ENCODE measurements around the gene COL23A1. TPM values are rescaled to one million over a fixed set of nuclear protein-coding genes. Genes with fewer than 3 reads are reported as not detected.

Gene COL23A1
- total RNA-seq, 1 donor from 2014 or later: 75.2 TPM

- H3K27ac Mint-ChIP-seq (ENCODE audit: unreplicated experiment): no peak overlapping the region
- H3K4me3 Mint-ChIP-seq (ENCODE audit: unreplicated experiment): no peak overlapping the region
- no peaks in the 10 kb centered on the region for H3K36me3 Mint-ChIP-seq (ENCODE audit: low read depth, unreplicated experiment)
- TF ChIP-seq CTCF (IDR thresholded peaks at IDR 0.05; ENCODE audit: unreplicated experiment): no peak
- H3K9me3 Mint-ChIP-seq (ENCODE audit: unreplicated experiment): no peaks in the 10 kb centered on the region
- peaks cover 16% of the 10 kb centered on the region for H3K27me3 Mint-ChIP-seq (ENCODE audit: unreplicated experiment)
- peaks cover 15% of the 10 kb centered on the region for H3K4me1 Mint-ChIP-seq (ENCODE audit: unreplicated experiment)
- no peak for DNase-seq (ENCODE audit: low spot score)
Measured at GRCh38 chr5:178380086-178380485, 210.1 kb downstream of the COL23A1 start.

GRCh38 chr5:178378527-178379484, 211.4 kb downstream of the COL23A1 start:
- Mint-ChIP-seq H3K27ac (ENCODE audit: unreplicated experiment) (peak overlapping the region; percentile 21), H3K36me3 (ENCODE audit: low read depth, unreplicated experiment) (no peaks in the 10 kb centered on the region), H3K4me3 (ENCODE audit: unreplicated experiment) (no peak overlapping the region), H3K27me3 (ENCODE audit: unreplicated experiment) (peaks cover 16% of the 10 kb centered on the region), H3K4me1 (ENCODE audit: unreplicated experiment) (peaks cover 15% of the 10 kb centered on the region), H3K9me3 (ENCODE audit: unreplicated experiment) (no peaks in the 10 kb centered on the region)
- no peak for DNase-seq (ENCODE audit: low spot score)
- TF ChIP-seq CTCF (IDR thresholded peaks at IDR 0.05; ENCODE audit: unreplicated experiment): no peak

- Mint-ChIP-seq H3K4me1 (ENCODE audit: unreplicated experiment) (peaks cover 17% of the 10 kb centered on the region), H3K4me3 (ENCODE audit: unreplicated experiment) (no peak overlapping the region), H3K36me3 (ENCODE audit: low read depth, unreplicated experiment) (no peaks in the 10 kb centered on the region), H3K27me3 (ENCODE audit: unreplicated experiment) (peaks cover 14% of the 10 kb centered on the region), H3K9me3 (ENCODE audit: unreplicated experiment) (no peaks in the 10 kb centered on the region), H3K27ac (ENCODE audit: unreplicated experiment) (no peak overlapping the region)
- no peak for TF ChIP-seq CTCF (IDR thresholded peaks at IDR 0.05; ENCODE audit: unreplicated experiment)
- DNase-seq (ENCODE audit: low spot score): no peak
Measured at GRCh38 chr5:178377583-178378270, 212.5 kb downstream of the COL23A1 start.

- H3K27ac Mint-ChIP-seq (ENCODE audit: unreplicated experiment): no peak overlapping the region
- no peak overlapping the region for H3K4me3 Mint-ChIP-seq (ENCODE audit: unreplicated experiment)
- DNase-seq (ENCODE audit: low spot score): no peak
- H3K36me3 Mint-ChIP-seq (ENCODE audit: low read depth, unreplicated experiment): no peaks in the 10 kb centered on the region
- peaks cover 21% of the 10 kb centered on the region for H3K4me1 Mint-ChIP-seq (ENCODE audit: unreplicated experiment)
- TF ChIP-seq CTCF (IDR thresholded peaks at IDR 0.05; ENCODE audit: unreplicated experiment): no peak
- H3K27me3 Mint-ChIP-seq (ENCODE audit: unreplicated experiment): peaks cover 12% of the 10 kb centered on the region
- no peaks in the 10 kb centered on the region for H3K9me3 Mint-ChIP-seq (ENCODE audit: unreplicated experiment)
Measured at GRCh38 chr5:178376921-178377582, 213.1 kb downstream of the COL23A1 start.
